Stimulated activated memory B cell treated with anti-CD40 and anti-IgM and Interleukin-4, amounts not matched to agents 10 μg/mL and 1 μg/mL and 100 μg/mL, for 72 hours (primary cell): ENCODE data around the gene CXXC5.

Source experiments
- ATAC-seq: fragments of 150-1000 bp; cut with Tn5 transposase; 2 replicates; pipeline ENCODE4 v1.10.0; 2021
- H3K27ac Mint-ChIP-seq: one replicate; pipeline ENCODE4 v1.8.0; 2022; ENCODE audit warnings: mild to moderate bottlenecking, mixed read lengths
- H3K27me3 Mint-ChIP-seq: one replicate; pipeline ENCODE4 v1.8.0; 2022; ENCODE audit warnings: mixed read lengths
- H3K36me3 Mint-ChIP-seq: one replicate; pipeline ENCODE4 v1.8.0; 2022; ENCODE audit warnings: mixed read lengths
- H3K4me1 Mint-ChIP-seq: one replicate; pipeline ENCODE4 v1.8.0; 2022; ENCODE audit warnings: mixed read lengths
- H3K4me3 Mint-ChIP-seq: one replicate; pipeline ENCODE4 v1.8.0; 2022; ENCODE audit warnings: mild to moderate bottlenecking, moderate library complexity, mixed read lengths
- H3K9me3 Mint-ChIP-seq: one replicate; pipeline ENCODE4 v1.8.0; 2022; ENCODE audit warnings: mixed read lengths

The CXXC5 gene

DNA sequence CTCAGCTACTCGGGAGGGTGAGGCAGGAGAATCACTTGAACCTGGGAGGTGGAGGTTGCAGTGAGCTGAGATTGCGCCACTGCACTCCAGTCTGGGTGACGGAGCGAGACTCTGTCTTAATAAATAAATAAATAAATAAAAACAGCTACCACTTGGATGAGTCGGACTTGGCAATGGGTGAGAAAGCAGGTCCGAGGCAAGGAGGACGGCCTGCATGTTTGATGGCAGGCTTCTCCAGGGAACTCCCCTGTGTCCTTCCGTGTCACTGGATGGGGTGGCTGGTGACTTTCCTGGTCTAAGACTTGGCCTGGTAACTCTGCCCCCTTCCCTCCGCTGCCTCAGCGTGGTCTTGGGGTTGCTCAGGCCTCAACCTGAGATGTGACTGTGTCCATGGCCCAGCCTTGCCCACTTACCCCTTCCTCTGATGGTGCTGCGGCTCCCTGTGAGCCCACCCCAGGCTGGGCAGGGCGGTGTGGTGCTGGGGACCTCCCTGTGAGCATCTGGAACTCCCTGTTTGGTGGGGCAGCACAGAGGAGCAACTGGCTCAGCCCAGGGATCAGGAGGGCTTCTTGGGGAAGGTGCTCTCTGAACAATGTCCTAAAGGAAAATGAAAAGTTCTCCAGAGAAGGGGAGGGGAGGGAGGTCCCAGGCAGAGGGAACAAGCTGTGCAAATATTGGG is 85.0 kb downstream of the CXXC5 start:
- Mint-ChIP-seq H3K27ac (no peak overlapping the region), H3K4me3 (no peak overlapping the region), H3K9me3 (no peaks in the 10 kb centered on the region), H3K4me1 (no peaks in the 10 kb centered on the region), H3K36me3 (no peaks in the 10 kb centered on the region), H3K27me3 (no peaks in the 10 kb centered on the region)
- no peak for ATAC-seq
